ENCODE results near the gene RAPGEF6. TPM values are rescaled to one million over a fixed set of nuclear protein-coding genes. Genes with fewer than 3 reads are reported as not detected.

RAPGEF6 gene
- total RNA-seq, 1 experiment from 2014 or later: 1.8 TPM

GRCh38 chr5:131575660-131576227 is 59.3 kb downstream of the RAPGEF6 start:
- DNase-seq (ENCODE audit: low read depth): no peak
- in situ Hi-C loops (cut with HindIII; ENCODE audit: low pct_unique_long_range_greater_than_20kb, low sequenced_read_pairs): no loop called here

DNA sequence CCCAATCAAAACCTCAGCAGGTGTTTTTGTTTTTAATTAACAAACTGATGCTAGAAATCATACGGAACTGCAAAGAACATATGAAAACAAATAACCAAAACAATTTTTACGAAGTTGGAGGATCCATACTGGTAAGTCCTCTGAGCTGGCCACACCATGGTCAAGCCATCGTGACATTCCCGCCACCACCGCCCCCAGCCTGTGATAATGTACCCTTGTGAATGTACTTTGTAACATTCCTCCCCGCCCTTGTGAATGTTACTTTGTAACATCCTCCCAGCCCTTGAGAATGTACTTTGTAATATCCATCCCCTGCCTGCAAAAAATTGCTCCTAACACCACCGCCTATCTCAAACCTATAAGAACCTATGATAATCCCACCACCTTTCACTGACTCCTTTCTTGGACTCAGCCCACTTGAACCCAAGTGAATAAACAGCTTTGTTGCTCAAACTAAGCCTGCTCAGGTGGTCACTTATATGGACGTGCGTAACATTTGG is 63.3 kb downstream of the RAPGEF6 start:
- DNase-seq (ENCODE audit: low read depth): no peak
- in situ Hi-C loops (cut with HindIII; ENCODE audit: low pct_unique_long_range_greater_than_20kb, low sequenced_read_pairs): no loop called here

DNA sequence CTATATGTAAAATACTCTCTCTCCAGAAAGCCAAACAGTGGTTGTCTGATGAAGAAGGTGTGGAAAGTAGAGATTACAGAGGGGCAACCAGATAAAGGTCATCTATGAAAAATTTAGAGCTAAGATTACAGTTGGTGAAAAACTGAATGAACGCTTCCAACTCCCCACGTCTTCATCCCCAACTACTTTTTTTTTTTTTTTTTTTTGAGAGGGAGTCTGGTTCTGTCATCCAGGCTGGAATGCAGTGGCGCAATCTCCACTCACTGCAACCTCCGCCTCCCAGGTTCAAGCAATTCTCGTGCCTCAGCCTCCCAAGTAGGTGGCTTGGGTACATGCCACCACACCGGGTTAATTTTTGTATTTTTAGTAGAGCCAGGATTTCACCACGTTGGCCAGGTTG is 64.3 kb downstream of the RAPGEF6 start:
- DNase-seq (ENCODE audit: low read depth): no peak
- in situ Hi-C loops (cut with HindIII; ENCODE audit: low pct_unique_long_range_greater_than_20kb, low sequenced_read_pairs): no loop called here

DNA sequence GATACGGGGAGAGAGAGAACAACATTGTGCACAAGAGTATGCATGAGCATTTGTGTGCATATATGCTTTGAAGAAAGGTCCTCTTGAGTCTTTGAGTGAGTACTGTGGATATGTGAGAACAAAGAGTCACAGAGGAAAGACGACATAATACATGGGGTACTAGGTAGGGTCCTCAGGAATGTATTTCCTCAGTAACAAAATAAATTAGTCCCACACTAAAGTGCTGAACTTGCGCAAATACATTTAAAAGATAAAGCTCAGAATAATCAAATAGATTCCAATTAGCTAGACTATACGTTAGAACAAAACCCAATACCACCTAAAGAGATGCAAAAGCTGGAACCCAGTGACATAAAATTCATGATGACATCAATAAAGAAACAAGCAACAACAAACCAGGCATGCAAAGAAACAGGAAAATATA is 70.8 kb downstream of the RAPGEF6 start:
- DNase-seq (ENCODE audit: low read depth): no peak
- in situ Hi-C loops (cut with HindIII; ENCODE audit: low pct_unique_long_range_greater_than_20kb, low sequenced_read_pairs): no loop called here

- no peak for DNase-seq (ENCODE audit: low read depth)
- in situ Hi-C loops (cut with HindIII; ENCODE audit: low pct_unique_long_range_greater_than_20kb, low sequenced_read_pairs): no loop called here
Observed at GRCh38 chr5:131563434-131564228, 71.4 kb downstream of the RAPGEF6 start.

DNA sequence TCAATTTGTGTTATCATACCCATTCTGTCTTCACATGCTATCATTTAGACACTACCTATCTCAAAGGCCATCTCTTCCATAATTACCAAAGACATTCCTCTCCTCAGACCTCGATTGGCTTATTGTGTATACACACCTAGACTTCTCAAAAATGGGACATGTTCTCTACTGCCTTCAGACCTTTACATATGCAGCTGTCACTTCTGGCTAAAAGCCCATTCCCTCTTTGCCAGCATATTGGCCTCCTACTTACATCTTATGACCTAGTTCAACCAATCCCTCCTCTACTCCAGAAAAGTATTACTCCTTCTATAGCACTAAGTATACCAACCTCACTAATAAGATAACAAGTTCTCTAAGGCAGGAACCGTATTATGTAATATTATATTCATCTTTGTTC is 84.4 kb downstream of the RAPGEF6 start:
- in situ Hi-C loops (cut with HindIII; ENCODE audit: low pct_unique_long_range_greater_than_20kb, low sequenced_read_pairs): no loop called here
- DNase-seq (ENCODE audit: low read depth): no peak

GRCh38 chr5:131548176-131548575 is 86.9 kb downstream of the RAPGEF6 start:
- in situ Hi-C loops (cut with HindIII; ENCODE audit: low pct_unique_long_range_greater_than_20kb, low sequenced_read_pairs): no loop called here
- DNase-seq (ENCODE audit: low read depth): no peak

GRCh38 chr5:131545845-131546244 is 89.2 kb downstream of the RAPGEF6 start:
- in situ Hi-C loops (cut with HindIII; ENCODE audit: low pct_unique_long_range_greater_than_20kb, low sequenced_read_pairs): no loop called here
- no peak for DNase-seq (ENCODE audit: low read depth)

DNA sequence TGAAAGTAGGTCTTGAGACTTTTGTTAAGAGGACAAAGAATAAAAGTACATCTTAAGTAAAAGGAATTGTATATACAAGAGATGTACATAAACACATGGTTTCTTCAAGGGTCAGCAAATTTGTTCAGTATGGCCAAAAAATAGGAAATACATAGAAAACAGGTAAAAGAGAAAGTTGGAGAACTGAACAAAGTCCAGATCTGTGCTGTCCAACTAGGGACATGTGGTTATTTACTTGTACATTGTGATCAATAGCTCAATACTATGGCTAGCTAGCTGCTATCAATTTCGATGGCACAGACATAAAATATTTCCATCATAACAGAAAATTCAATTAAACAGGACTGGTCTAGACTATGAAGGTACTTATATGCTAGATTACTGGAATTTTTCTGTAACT is 92.3 kb downstream of the RAPGEF6 start:
- DNase-seq (ENCODE audit: low read depth): no peak
- in situ Hi-C loops (cut with HindIII; ENCODE audit: low pct_unique_long_range_greater_than_20kb, low sequenced_read_pairs): no loop called here

DNA sequence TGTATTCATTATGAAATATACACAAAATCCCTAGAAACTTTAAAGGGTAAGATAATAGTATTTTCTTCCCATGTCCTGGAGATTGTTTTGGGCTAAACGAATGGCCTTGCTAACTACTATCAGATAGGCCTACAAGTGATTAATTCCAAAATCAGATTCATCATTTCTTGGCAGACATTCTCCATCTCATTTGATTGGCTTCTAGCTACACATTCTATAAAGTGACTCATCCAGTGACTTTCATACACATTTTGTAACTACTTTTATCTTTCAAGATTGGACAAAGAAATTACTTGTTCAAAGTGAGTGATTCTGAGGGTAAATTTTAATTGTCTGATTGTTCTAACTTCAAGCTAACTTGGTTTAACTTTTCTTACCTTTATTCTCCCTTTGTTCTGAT is 93.3 kb downstream of the RAPGEF6 start:
- in situ Hi-C loops (cut with HindIII; ENCODE audit: low pct_unique_long_range_greater_than_20kb, low sequenced_read_pairs): no loop called here
- DNase-seq (ENCODE audit: low read depth): no peak

DNA sequence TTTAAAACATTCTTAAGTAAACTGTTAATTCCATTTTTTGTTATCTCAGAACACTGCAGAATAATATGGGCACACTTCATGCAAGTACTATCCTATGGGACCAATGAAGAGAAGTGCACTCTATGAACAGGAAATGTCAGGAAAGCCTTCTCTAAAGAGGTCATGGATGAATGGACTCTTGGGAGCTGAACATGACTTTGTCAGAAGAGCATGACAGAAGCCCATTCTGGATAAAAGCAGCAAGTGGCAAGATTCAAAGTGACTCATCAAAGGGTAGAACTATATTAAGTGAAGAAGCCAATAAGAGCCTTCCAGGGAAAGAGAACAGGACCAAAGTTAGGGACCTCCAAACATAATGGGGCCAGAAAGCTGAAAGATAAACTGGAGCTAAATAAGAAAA is 94.0 kb downstream of the RAPGEF6 start:
- peak; percentile 52 for DNase-seq (ENCODE audit: low read depth)
- in situ Hi-C loops (cut with HindIII; ENCODE audit: low pct_unique_long_range_greater_than_20kb, low sequenced_read_pairs): no loop called here

GRCh38 chr5:131539251-131539650 is 95.8 kb downstream of the RAPGEF6 start:
- no peak for DNase-seq (ENCODE audit: low read depth)
- in situ Hi-C loops (cut with HindIII; ENCODE audit: low pct_unique_long_range_greater_than_20kb, low sequenced_read_pairs): no loop called here

DNA sequence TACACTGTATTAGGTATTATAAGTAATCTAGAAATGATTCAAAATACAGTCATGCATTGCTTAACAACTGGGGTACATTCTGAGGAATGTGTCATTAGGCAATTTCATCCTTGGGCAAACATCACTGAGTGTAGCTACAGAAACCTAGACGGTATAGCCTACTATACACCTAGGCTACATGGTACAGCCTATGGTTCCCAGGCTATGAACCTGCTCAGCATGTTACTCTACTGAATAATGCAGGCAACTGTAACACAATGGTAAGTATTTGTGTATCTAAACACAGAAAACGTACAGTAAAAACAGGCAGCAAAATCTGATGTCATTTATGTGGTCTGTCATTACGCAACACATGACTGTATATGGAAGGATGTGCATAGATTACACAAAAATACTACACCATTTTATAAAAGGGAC is 96.8 kb downstream of the RAPGEF6 start:
- DNase-seq (ENCODE audit: low read depth): peak; percentile 10
- in situ Hi-C loops (cut with HindIII; ENCODE audit: low pct_unique_long_range_greater_than_20kb, low sequenced_read_pairs): no loop called here

DNA sequence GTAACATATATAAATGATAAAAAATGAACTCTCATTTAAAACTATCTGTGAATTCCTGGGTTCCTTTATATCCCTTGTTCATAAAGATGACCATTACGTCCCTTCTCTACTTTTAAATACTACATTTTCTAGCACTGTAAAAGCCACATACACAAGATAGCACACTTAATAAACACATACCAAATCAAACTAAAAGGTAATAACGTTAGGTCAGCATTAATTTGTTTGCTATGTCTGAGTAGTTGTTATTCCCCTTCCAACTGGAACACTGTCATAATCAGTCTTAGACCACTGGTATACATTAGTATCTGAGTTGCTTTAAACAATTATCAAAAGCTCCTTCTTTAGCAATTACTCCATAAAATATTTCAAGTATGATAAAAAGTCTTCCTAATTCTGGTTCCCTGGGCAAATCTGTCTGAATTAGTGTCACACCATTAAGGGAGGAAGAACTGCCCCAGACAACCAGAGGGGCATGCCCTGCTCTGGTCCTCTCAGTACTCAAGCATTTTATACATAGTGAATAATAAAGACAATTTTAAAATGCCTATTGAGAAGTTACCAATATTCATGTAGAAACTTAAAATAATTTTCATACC is 98.1 kb downstream of the RAPGEF6 start:
- in situ Hi-C loops (cut with HindIII; ENCODE audit: low pct_unique_long_range_greater_than_20kb, low sequenced_read_pairs): no loop called here
- no peak for DNase-seq (ENCODE audit: low read depth)

GRCh38 chr5:131536211-131536826 is 98.7 kb downstream of the RAPGEF6 start:
- in situ Hi-C loops (cut with HindIII; ENCODE audit: low pct_unique_long_range_greater_than_20kb, low sequenced_read_pairs): no loop called here
- DNase-seq (ENCODE audit: low read depth): no peak

- in situ Hi-C loops (cut with HindIII; ENCODE audit: low pct_unique_long_range_greater_than_20kb, low sequenced_read_pairs): no loop called here
- DNase-seq (ENCODE audit: low read depth): no peak
Observed at GRCh38 chr5:131534974-131535373, 100.1 kb downstream of the RAPGEF6 start.

GRCh38 chr5:131533836-131534235 is 101.2 kb downstream of the RAPGEF6 start:
- in situ Hi-C loops (cut with HindIII; ENCODE audit: low pct_unique_long_range_greater_than_20kb, low sequenced_read_pairs): no loop called here
- no peak for DNase-seq (ENCODE audit: low read depth)

GRCh38 chr5:131532031-131532640 is 102.9 kb downstream of the RAPGEF6 start:
- in situ Hi-C loops (cut with HindIII; ENCODE audit: low pct_unique_long_range_greater_than_20kb, low sequenced_read_pairs): no loop called here
- DNase-seq (ENCODE audit: low read depth): no peak

Data from Caki2 (cell line).